Brain pericyte (primary cell): ENCODE results near the gene ERICH2.
"Not testable (repeated sequence)": the region's sequence is repeated elsewhere in the genome, so short reads cannot be mapped to it uniquely, and the experiment has no call there.

ENCODE experiments used
- DNase-seq: peaks from one replicate; pipeline ENCODE4 v3.0.0-alpha.2; 2012; ENCODE audit warnings: low read depth, low spot score

The ERICH2 gene

DNA sequence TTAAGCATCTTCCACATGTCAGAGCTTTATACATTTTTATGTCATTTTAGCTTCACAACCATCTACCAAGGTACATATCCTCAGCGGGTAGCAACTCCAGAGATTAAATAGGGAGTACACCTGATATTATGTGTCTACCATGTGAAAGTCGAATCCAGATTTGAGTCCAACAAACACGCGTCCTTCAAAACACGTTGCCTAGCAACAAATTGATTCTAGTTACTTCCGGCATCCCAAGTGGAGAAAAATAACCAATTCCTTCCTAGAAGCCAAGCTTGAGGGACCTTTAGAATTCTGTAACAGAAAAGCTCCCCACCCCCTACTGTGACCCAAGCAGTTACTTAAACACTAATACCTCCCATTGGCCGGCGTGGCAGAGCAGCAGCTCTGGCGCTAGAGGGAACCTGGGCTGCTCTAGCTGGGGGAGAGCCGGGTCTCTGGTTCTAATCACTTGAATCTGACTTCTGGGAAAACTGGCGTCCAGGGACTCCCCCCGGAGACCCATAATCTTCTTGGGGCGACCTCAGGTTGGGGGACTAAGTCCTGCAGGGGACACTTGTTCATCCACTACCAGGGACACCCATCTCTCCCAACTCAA lies at the start of gene ERICH2:
ERICH2 (plus strand) TSS at position 371 of the 598 bp plus-strand sequence. CDS start 304 bp downstream, outside the sequence.
- DNase-seq, result no peak

- DNase-seq, result no peak
These were observed 48.5 kb upstream of the ERICH2 start for GRCh38 chr2:170721678-170722077.

- DNase-seq, result no peak
These were observed 47.9 kb upstream of the ERICH2 start for GRCh38 chr2:170722301-170722700.

DNA sequence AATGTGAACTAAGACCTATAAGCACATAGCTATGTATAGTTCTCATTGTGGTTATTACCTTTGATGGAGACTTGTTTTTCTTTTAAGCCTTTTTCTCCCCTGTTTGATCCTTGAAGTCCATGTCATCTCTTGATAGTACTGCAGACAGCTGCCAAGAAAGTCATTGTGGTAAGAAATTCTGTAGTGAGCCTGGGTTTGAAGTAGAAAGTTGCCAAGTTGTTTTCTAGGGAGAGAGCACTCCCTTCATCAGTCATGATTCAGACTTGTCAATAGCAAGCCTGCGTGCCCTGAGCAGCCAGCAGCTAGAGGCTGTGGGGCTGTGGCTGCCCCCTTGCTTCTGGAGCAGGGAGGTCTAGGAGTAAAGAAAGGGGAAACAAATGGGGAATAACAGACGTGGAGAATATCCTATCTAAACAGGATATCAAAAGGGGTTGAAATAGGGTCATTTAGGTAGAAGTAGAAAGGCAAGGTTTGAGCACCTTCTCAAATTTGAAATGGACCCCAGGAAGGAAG lies 46.7 kb upstream of the ERICH2 start:
- no peak for DNase-seq

DNA sequence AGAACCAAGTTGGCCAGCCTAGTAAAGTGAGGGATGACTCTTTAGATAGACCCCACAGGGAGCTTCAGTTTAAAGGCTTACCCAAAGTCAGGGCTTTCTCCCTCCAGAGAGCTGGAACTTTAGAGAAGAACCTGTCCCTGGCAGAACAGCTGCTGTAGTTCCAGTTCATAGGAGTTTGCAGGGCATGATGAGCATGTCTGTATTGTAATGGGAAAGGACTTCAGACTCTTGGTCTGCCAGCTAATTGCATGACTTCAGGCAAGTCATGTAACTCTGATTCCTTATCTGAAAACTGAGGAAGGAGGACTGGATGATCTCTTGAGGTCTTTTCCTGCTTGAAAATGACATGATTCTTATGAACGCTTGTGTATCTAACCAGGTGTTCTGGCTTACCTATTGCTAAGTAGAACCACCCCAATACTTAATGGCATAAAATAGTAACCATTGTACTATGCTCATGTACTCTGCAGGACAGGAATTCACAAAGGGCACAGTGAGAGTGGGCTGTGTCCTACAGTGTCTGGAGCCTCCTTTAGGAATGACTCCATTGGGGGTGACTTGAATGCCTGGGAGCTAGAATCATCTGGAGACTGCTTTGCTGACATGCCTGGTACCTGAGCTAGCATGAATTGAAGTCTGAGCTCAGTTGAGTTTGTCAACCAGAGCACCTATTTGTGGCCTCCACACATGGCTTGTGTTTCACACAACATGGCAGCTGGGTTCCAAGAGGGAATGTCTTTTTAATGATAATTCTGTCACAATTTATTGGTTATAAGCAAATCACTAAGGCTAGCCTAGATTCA lies 36.2 kb upstream of the ERICH2 start:
- DNase-seq, result no peak

GRCh38 chr2:170734601-170735000 lies 35.6 kb upstream of the ERICH2 start:
- not testable (repeated sequence) for DNase-seq

DNA sequence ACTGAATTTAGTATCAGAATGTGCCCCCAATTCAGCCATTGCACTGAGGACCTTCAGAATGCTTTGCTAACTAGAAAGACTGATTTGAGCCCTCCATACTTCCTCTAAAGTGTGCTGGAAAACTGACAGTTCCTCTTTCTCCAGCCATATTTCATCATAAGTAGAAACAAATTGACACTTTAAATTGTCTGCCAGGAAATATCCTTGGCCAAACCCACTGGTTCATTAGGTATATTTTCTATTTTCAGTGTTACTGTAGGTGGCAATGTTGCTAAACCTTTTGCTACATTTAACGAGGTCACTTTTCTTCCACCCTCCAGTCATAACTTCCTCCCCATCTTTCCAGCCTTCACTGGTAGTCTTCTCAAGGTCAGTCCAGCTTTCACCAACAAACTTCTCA lies 33.5 kb upstream of the ERICH2 start:
- DNase-seq, result no peak

- DNase-seq, result no peak
These were observed 32.8 kb upstream of the ERICH2 start for GRCh38 chr2:170737406-170737805.

DNA sequence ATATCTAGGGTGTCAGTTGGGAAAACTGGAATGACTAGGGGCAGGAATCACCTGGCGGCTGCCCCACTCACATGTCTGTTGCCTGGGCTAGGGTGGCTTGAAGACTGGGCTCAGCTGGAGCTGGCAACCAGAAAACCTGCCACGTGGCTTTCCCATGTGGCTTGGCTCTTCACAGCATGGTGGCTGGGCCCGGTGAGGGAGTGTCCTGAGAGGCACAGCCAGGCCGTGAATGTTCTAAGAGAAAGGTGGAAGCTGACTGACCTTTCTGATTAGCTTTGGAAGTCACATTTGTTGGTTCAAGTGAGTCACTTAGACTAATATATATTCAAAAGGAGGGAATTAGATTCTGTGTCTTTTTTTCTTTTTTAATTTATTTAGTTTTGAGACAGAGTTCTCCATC lies 32.4 kb upstream of the ERICH2 start:
- DNase-seq, result no peak

- no peak for DNase-seq
These were observed 31.1 kb upstream of the ERICH2 start for GRCh38 chr2:170739048-170739447.

GRCh38 chr2:170739507-170740046 lies 30.6 kb upstream of the ERICH2 start:
- DNase-seq, result no peak

- no peak for DNase-seq
These were observed 29.5 kb upstream of the ERICH2 start for GRCh38 chr2:170740660-170741059.

DNA sequence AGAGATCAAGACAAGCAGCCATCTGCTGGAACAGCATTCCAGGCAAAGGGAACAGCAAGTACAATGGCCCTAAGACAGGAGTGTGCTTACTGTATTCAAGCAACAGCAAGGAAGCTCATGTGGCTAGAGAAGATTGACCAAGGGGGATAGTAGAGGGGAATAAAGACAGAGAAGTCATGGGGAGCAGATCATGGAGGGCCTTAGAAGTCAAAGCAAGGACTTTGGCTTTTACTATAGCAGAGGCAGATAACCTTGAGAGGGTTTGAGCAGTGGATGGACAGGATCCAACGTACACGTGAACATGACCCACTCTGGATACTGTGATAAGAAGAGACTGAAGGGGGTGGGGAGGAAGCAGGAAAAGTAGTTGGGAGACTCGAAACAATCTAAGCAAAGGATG lies 28.2 kb upstream of the ERICH2 start:
- DNase-seq, result no peak

- DNase-seq, result no peak
These were observed 27.2 kb upstream of the ERICH2 start for GRCh38 chr2:170742896-170743529.

GRCh38 chr2:170743530-170744239 lies 26.5 kb upstream of the ERICH2 start:
- no peak for DNase-seq

DNA sequence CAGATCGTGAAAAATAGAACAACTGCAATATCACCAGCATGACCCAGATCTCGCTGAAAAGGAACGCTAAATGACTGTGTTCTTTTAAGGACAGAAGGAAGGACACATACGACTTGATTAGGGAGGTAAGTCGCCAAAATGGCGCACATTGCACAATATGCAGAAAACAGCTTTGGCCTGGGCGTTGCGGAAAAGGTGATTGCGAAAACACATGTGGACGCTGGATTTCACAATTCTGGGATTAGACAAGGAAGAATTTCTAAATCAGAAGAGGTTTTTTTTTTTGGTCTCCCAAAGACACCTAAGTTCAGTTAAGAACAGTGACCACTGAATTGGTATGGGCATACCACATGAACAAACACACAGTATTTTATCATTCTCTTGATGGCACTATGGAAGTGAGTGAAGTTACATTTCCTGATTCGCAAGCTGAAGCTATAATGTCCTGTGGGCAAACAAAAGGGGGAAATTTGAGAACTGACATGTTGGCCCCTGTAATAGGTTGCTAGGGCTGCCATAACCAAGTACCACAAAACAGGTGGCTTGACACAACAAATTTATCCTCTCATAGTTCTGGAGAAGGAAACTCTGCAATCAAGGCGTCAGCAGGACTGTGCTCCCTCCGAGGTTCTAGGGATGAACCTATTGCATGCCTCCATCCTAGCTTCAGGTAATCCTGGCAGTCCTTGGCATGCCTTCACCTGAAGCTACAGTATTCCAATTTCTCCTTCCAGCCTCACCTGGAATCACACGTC lies 25.8 kb upstream of the ERICH2 start:
- DNase-seq, result no peak

DNA sequence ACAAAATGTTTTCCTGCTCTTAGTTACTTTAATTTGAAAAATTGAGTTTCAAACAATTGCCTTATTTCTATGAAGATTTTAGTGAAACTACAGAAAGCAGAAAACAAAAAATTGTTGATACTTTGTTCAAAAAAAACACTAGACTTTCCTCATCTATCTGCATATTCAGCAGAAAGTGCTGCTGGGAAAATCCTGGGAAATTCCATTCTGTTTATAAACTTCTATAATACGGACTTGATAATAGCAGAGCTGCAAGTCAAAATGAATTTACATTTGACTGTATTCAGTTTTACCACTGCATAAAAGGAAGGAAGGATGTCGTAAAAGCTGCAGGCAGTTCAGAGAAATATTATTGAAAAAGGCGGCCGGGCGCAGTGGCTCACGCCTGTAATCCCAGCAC lies 24.9 kb upstream of the ERICH2 start:
- no peak for DNase-seq

DNA sequence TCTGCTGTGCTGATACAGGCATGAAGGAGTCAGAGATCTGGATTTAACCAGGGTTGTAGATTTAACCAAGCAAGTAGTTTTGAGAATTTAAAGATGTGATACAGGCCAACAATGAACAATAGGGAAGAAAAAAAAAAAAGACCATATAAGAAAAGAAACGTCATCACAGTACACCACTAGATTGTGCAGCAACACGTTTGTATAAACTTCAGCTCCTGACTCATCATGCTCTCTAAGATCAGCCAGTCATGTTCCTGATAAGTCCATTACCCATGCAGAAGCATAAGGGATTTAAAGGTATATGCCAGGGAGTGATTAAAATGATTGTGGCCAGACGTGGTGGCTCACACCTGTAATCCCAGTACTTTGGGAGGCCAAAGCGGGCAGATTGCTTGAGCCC lies 22.3 kb upstream of the ERICH2 start:
- no peak for DNase-seq

GRCh38 chr2:170751555-170751954 lies 18.6 kb upstream of the ERICH2 start:
- DNase-seq, result not testable (repeated sequence)

DNA sequence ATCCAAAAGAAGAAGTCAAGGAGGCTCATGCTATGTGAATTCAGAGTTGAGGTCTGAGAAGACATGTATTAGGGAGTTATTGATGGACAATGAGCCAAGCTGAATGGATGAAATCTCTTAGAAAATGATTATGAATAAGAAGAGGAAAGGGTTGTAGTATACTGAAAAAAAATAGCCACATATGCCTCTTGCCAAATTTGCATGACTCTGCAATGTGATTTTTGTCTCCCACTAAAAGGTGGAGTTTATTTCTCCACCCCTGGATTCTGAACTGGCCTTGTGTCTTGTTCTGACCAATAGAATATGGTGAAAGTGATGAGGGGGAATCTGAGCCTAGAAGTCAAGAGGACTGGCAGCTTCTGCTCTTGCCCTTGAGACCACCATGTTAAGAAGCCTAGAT lies 8.6 kb upstream of the ERICH2 start:
- DNase-seq, result no peak

DNA sequence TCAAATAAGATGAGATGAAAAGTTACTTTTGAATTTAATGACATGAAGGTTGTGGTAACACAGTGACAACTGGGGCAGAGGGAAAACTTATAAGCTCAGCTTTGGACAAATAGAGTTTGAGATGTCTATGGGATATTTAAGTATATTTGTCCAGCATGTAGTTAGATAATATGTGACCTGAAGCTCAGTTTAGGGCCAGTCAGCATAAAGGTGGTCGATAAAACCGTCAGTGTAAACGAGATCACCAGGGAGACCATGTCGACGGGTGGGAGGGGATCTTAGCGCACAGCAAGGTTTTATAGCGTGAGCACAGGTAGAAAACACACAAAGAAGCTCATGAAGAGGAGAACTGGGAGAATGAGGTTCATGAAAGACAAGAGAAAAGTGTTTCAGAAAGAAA lies 7.4 kb upstream of the ERICH2 start:
- DNase-seq, result no peak
